Kidney capillary endothelial cell (primary cell): ENCODE results near the gene SCAF8.
A peak's percentile ranks its signal among the peaks of the same experiment; 100 is the strongest.
"Not testable (repeated sequence)": the region's sequence is repeated elsewhere in the genome, so short reads cannot be mapped to it uniquely, and the experiment has no call there.

Source experiments
- DNase-seq: peaks from one replicate; pipeline ENCODE4 v3.0.0-alpha.2; 2018; ENCODE audit warnings: low spot score

SCAF8 gene

GRCh38 chr6:154785075-154785474, 51.9 kb downstream of the SCAF8 start:
- no peak for DNase-seq

GRCh38 chr6:154786144-154786868, 53.1 kb downstream of the SCAF8 start:
- no peak for DNase-seq

GRCh38 chr6:154791556-154792317, 58.5 kb downstream of the SCAF8 start:
- no peak for DNase-seq

GRCh38 chr6:154792325-154792724, 59.1 kb downstream of the SCAF8 start:
- no peak for DNase-seq

GRCh38 chr6:154792761-154793160, 59.5 kb downstream of the SCAF8 start:
- DNase-seq = no peak

- DNase-seq = no peak
Measured at GRCh38 chr6:154796484-154796883, 63.3 kb downstream of the SCAF8 start.

GRCh38 chr6:154797857-154798256, 64.6 kb downstream of the SCAF8 start:
- DNase-seq = no peak

GRCh38 chr6:154800338-154800737, 67.1 kb downstream of the SCAF8 start:
- DNase-seq = no peak

- DNase-seq = peak; percentile 39
Measured at GRCh38 chr6:154805288-154805911, 72.2 kb downstream of the SCAF8 start.

GRCh38 chr6:154806804-154807203, 73.6 kb downstream of the SCAF8 start:
- no peak for DNase-seq

GRCh38 chr6:154811663-154812062, 78.4 kb downstream of the SCAF8 start:
- DNase-seq = not testable (repeated sequence)

GRCh38 chr6:154814063-154814462, 80.8 kb downstream of the SCAF8 start:
- DNase-seq = no peak

- no peak for DNase-seq
Measured at GRCh38 chr6:154815938-154816820, 83.0 kb downstream of the SCAF8 start.

GRCh38 chr6:154821099-154821498, 87.9 kb downstream of the SCAF8 start:
- no peak for DNase-seq

- no peak for DNase-seq
Measured at GRCh38 chr6:154821638-154822037, 88.4 kb downstream of the SCAF8 start.

- DNase-seq = no peak
Measured at GRCh38 chr6:154822947-154823558, 89.8 kb downstream of the SCAF8 start.

GRCh38 chr6:154824076-154824475, 90.9 kb downstream of the SCAF8 start:
- DNase-seq = peak; percentile 24

GRCh38 chr6:154829970-154830369, 96.8 kb downstream of the SCAF8 start:
- DNase-seq = no peak

- DNase-seq = no peak
Measured at GRCh38 chr6:154830771-154831170, 97.6 kb downstream of the SCAF8 start.

GRCh38 chr6:154835307-154835706, 102.1 kb downstream of the SCAF8 start:
- DNase-seq = no peak

- DNase-seq = no peak
Measured at GRCh38 chr6:154839546-154839945, 106.3 kb downstream of the SCAF8 start.

- DNase-seq = no peak
Measured at GRCh38 chr6:154840363-154840762, 107.1 kb downstream of the SCAF8 start.
